Umbilical cord (tissue), 2 donors: ENCODE data around the gene ARFGEF3. TPM values are rescaled to one million over a fixed set of nuclear protein-coding genes. Genes with fewer than 3 reads are reported as not detected.

ENCODE experiments used
- DNase-seq: peaks from one replicate; pipeline ENCODE4 v3.0.0-alpha.2; 2015; ENCODE audit warnings: low spot score
- total RNA-seq: library from RNA; depleted of rRNA; stranded (reverse); fragments of >200 nt; gene quantifications from one replicate; pipeline ENCODE4 v1.2.3, GENCODE V29; 2014; ENCODE audit warnings: low replicate concordance; ENCODE audit not compliant: insufficient read depth

Gene ARFGEF3
- total RNA-seq, 1 donor from 2014 or later, result 4.6 TPM

GRCh38 chr6:138240476-138241245 lies 78.9 kb downstream of the ARFGEF3 start:
- DNase-seq, result no peak

GRCh38 chr6:138241381-138241780 lies 79.6 kb downstream of the ARFGEF3 start:
- no peak for DNase-seq

DNA sequence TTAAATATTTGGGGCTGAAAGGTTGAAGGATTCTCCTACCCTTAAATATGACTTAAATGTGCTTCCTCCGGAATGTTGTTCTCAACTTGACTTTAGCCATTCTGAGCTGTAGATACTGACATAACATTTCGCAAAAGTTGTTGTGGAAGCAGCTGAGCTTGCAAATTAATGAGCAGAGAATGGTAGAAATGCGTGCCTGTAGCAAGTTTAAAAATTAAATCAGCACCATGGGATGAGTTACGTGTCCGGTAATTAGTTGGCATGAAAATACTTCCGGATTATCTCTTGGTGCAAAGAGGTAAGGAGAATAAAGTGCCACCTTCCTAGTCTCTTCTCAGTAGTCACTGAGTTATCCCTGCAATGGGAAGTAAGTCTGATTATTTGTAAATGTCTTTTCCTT lies 80.2 kb downstream of the ARFGEF3 start:
- no peak for DNase-seq

DNA sequence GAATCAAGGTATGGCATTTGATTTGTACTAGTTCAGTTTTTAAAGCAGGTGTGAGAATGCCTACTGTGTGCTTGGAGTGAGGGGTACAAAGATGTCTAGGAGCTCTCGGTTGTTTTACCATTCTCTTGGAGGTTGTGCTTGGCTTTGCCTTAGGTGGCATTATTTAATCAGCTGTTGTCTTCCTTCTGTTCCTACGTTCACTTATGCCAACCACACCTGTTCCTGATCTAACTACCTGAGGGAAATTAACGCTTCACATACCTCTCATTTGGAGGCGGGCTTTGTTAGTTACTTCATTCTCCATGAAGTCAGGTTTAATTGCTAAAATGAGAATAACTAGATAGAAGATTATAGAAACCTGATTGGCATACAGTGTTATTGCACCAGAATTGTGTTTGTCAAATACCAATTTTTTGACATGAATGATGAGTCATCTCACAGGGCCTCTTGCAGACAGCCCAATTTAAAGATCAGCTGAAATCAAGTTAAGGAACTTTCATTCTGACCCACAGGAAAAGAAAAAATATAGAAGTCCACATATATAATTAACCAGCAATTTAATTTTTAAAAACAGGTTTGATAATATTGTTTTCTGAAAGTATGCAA lies 81.4 kb downstream of the ARFGEF3 start:
- no peak for DNase-seq

- DNase-seq, result no peak
These were observed 84.0 kb downstream of the ARFGEF3 start for GRCh38 chr6:138245751-138246150.

- DNase-seq, result no peak
These were observed 85.1 kb downstream of the ARFGEF3 start for GRCh38 chr6:138246650-138247440.

DNA sequence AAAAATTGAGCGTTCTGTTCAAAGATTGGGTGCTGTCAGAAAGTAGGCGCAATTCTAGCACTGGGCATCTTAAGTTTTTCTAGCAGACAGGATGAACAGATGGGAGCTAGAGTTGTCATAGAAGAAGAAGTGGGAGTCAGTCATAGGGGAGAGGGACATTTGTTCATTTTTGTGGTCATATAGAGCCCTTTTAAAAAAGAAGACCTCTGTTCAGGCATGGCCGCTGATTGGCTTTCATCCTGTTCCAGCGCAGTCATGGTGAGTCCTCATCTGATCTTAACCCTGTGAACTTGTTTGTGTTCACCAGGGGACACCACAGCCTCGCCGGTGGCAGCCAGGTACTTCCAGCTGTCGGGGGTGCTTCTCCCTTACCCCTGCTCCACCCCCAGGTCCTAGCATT lies 86.3 kb downstream of the ARFGEF3 start:
- no peak for DNase-seq

DNA sequence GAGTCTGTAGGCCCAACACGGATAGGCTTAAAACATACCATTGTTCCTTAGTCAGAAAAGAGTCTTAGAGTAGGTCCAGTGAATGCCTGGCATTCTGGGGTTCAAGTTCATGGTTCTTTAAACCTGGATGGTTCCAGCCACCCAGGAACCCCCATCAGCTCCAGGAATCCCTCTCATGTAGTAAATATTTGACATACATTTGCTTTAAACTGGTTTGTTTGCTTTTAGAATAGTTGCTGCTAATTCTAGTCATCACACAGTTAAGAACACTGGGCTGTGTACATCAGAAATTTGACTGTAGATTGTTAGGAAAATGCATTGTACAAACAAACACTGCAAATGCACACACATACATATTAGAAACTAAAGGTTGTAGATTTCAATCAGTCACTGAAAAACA lies 87.1 kb downstream of the ARFGEF3 start:
- DNase-seq, result no peak

DNA sequence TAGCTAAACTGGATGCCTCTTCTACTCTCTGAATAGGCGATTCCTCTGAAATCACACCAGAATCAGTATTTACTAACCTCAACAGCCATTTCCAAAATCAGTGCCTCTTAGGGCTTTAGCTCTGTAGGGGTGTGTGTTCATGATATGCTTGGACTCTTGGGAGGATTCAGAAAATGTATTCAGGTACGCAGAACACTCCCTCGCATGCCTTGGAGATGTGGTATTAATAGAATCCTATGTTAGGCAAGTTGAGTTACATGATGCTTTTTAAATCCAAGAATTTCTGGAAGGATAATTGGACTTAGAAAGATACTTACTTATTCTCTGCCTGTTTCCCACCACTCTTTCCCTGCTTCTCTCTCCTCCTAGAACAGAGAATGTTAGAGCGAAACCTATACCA lies 88.3 kb downstream of the ARFGEF3 start:
- DNase-seq, result peak; percentile 43

GRCh38 chr6:138250513-138251247 lies 88.9 kb downstream of the ARFGEF3 start:
- peak; percentile 75 for DNase-seq

- DNase-seq, result no peak
These were observed 92.0 kb downstream of the ARFGEF3 start for GRCh38 chr6:138253731-138254130.

GRCh38 chr6:138255443-138255842 lies 93.7 kb downstream of the ARFGEF3 start:
- DNase-seq, result no peak

DNA sequence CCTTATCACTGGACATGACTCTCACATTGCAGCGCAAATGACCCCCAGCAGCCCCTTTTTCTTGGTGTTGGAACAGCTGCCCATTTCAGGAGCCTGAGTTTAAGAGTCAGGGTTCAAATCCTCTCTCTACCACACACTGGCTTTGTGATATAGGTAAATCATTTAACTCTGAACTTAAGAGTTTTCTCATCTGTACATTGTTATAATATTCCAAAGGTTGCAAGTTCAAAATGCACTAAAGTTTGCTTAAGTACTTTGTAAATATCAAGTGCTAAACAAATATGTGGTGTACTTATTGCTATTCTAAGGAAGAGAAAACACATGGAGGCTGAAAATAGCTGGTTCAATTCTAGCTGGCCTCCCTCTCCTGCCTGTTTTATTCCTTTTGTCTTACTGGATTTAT lies 95.9 kb downstream of the ARFGEF3 start:
- DNase-seq, result no peak

DNA sequence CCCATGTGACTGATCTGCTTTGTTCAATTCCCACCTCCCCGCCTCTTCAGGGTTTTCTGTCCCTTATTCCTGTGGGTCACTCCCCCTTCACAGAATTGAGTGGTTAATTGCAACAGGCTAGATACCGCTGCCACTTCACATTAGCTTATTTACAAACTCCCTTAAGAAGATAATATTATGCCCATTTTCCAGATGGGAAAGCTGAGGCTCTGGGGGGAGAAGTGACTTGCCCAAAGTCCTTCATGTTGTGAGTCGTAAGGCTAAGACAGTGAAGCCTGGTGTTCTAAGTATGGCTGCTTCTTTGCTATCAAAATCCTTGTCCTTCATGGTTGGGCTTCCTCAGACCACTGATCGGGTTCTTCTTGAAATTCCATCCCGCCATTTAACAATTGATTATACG lies 96.5 kb downstream of the ARFGEF3 start:
- DNase-seq, result no peak

DNA sequence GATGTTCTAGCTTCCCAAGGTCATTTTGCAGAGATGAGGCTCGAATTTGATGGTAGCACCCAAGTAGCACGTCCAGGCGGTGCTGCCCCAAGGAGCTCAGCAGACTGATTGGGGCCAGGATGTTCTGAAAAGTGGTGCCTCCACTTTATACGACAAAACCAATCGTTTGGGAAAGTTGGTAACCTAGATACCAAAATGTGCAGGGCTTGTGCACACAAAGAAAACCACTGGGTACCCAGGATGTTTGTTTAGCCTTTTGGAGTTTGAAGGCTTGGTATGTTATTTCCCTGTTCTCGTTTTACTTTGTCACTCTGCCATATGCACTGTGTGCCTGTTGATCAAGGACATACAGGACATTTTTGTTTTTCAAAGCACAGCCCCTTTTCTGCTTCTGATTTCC lies 97.3 kb downstream of the ARFGEF3 start:
- DNase-seq, result no peak

GRCh38 chr6:138261116-138261780 lies 99.5 kb downstream of the ARFGEF3 start:
- DNase-seq, result peak; percentile 88

GRCh38 chr6:138263963-138264362 lies 102.2 kb downstream of the ARFGEF3 start:
- DNase-seq, result no peak

- DNase-seq, result no peak
These were observed 102.7 kb downstream of the ARFGEF3 start for GRCh38 chr6:138264372-138264880.

DNA sequence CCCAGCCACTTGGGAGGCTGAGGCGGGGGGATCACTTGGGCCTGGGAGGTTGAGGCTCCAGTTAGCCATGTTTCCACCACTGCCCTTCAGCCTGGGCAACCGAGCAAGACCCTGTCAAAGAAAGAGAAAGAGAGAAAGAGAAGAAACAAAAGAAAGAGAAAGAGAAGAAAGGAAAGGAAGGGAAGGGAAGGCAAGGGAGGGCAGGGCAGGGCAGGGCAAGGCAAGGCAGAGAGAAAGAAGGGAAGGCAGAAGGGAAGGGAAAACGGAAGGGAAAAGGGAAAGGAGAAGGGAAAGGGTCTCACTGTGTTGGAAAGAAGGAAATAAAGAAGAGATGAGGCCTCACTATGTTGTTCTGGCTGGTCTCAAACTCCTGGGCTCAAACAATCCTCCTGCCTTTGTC lies 104.4 kb downstream of the ARFGEF3 start:
- DNase-seq, result no peak

DNA sequence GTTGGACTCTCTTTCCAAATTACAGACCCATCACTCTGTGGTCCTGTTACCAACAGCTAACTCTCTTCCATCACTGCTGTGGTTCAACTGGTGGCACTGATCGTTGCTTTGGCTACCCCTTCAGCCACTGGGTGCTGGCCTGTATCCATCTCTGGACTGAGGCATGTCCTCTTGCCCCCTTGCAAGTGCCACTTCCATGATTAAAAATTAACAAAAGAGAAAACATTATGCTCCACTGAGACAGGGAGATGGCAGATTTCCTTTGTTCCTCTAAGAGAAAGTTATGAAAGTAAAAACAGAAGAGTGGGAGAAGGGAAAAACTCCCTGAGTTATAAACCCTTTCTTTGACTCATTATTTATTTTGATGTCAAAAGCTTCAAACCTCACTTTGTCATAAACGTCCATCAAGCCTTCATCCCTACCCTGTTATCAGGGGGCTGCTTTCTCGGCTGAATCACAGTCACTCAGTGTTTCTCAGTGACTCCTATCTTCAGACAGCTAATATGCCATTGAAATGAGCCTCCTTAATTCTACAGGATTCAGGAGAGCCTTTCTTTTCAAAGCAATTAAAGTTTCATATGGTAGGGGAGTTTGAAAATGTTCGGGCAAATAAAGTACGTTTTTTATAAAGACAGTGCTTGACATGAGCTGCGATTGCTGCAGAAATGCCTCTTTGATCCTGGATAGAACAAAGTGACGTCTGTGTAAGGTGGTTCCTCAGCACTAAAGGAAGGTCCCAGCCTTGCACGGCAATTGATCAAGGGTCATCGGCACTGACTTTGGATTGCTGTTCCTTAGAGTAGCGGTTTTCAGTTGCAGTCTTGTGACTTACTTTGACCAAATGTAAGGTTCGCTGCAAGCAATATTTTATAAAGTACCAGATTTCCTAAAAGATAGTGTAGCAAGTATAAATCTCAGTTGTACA lies 106.5 kb downstream of the ARFGEF3 start:
- DNase-seq, result peak; percentile 83
